B cell (primary cell): ENCODE results near the gene FAM184A. TPM values are rescaled to one million over a fixed set of nuclear protein-coding genes. Genes with fewer than 3 reads are reported as not detected.

Experiments
- ATAC-seq: fragments of 200-7000 bp; cut with Tn5 transposase; one replicate; pipeline ENCODE4 v1.10.0; 2021; ENCODE audit warnings: low read depth, mild to moderate bottlenecking, moderate number of reproducible peaks, moderate library complexity
- CTCF ChIA-PET: fragments of 350-600 bp; sonication (Branson Sonifier 250); formaldehyde crosslinking; loops from one replicate; lab custom pipeline; 2021; ENCODE audit warnings: antibody characterized with exemption, inconsistent platforms; lab: Charles Lee
- POLR2A ChIA-PET: fragments of 350-600 bp; sonication (Branson Sonifier 250); formaldehyde crosslinking; loops from one replicate; lab custom pipeline; 2021; ENCODE audit warnings: antibody characterized with exemption; lab: Charles Lee
- DNase-seq: peaks from one replicate; pipeline ENCODE4 v3.0.0; 2013
- H2AFZ ChIP-seq: 2 replicates; pipeline ENCODE4 v1.6.1; 2012; ENCODE audit warnings: mild to moderate bottlenecking, low read depth, low read length; ENCODE audit not compliant: insufficient read depth, poor library complexity, severe bottlenecking
- H3K27ac ChIP-seq, 2 donors: 1 replicate in 1 of 2; 2 replicates in 1 of 2; pipeline ENCODE4 v1.5.1; 2012 to 2013; ENCODE audit warnings: low read length in 2 of 2, mild to moderate bottlenecking in 2 of 2, moderate library complexity in 1 of 2
- H3K27me3 ChIP-seq, 4 experiments: fragments of 200-600 bp in 1 of 4; sonication (generic) in 1 of 4; replicated peaks in 1 of 4; 1 replicate in 2 of 4; 2 replicates in 2 of 4; pipeline versions ENCODE4 v1.6.1 to v1.7.0; 2013 to 2016; ENCODE audit warnings: low read length in 3 of 4, mild to moderate bottlenecking in 2 of 4, mixed read lengths in 1 of 4, moderate library complexity in 1 of 4; ENCODE audit not compliant: insufficient read depth in 4 of 4, control insufficient read depth in 3 of 4; ENCODE audit errors: control extremely low read depth in 1 of 4
- H3K36me3 ChIP-seq, 2 experiments: replicated peaks in 1 of 2; 1 replicate in 1 of 2; 2 replicates in 1 of 2; pipeline versions ENCODE4 v1.6.1 to v1.7.1; 2013; ENCODE audit warnings: low read length in 1 of 2; ENCODE audit not compliant: insufficient read depth in 2 of 2, control insufficient read depth in 1 of 2; ENCODE audit errors: control extremely low read depth in 1 of 2, extremely low read depth in 1 of 2
- H3K4me1 ChIP-seq, 2 donors: fragments of 200-600 bp in 1 of 2; sonication (generic) in 1 of 2; 1 replicate in 1 of 2; 2 replicates in 1 of 2; pipeline versions ENCODE4 v1.5.1 to v1.6.1; 2013 to 2017; ENCODE audit warnings: low read length in 2 of 2; ENCODE audit not compliant: control insufficient read depth in 2 of 2, insufficient read depth in 2 of 2
- H3K4me2 ChIP-seq: replicated peaks from 2 replicates; pipeline ENCODE3; 2012; ENCODE audit warnings: mild to moderate bottlenecking, low read depth, low read length; ENCODE audit not compliant: poor library complexity, severe bottlenecking
- H3K4me3 ChIP-seq, 5 experiments: fragments of 200-600 bp in 1 of 5; sonication (generic) in 1 of 5; 1 replicate in 3 of 5; 2 replicates in 2 of 5; pipeline versions ENCODE4 v1.5.1 to v1.7.0; 2011 to 2016; ENCODE audit warnings: low read length in 4 of 5, mild to moderate bottlenecking in 4 of 5, low read depth in 2 of 5, control low read depth in 1 of 5, moderate library complexity in 1 of 5; ENCODE audit not compliant: insufficient read depth in 1 of 5; ENCODE audit errors: control extremely low read depth in 1 of 5, extremely low read depth in 1 of 5
- H3K79me2 ChIP-seq: fragments of 200-600 bp; sonication (generic); one replicate; pipeline ENCODE4 v1.6.0; 2016; ENCODE audit warnings: low read length; ENCODE audit not compliant: control insufficient read depth, insufficient read depth
- H3K9ac ChIP-seq: fragments of 200-600 bp; sonication (generic); 2 replicates; pipeline ENCODE4 v1.6.1; 2017; ENCODE audit warnings: mild to moderate bottlenecking, low read length, moderate library complexity
- H3K9me3 ChIP-seq, 3 donors: one replicate each; pipeline versions ENCODE4 v1.6.1 to v1.7.1; 2013; ENCODE audit warnings: low read length in 2 of 3; ENCODE audit not compliant: control insufficient read depth in 2 of 3, insufficient read depth in 1 of 3; ENCODE audit errors: control extremely low read depth in 1 of 3
- H4K20me1 ChIP-seq: 2 replicates; pipeline ENCODE4 v1.6.0; 2012; ENCODE audit warnings: mild to moderate bottlenecking, low read length; ENCODE audit not compliant: insufficient read depth, control insufficient read depth, poor library complexity, severe bottlenecking
- H3K27ac Mint-ChIP-seq: one replicate; pipeline ENCODE4 v1.8.0; 2021; ENCODE audit warnings: mixed read lengths
- H3K27me3 Mint-ChIP-seq: one replicate; pipeline ENCODE4 v1.8.0; 2021; ENCODE audit warnings: mixed read lengths
- H3K4me1 Mint-ChIP-seq: one replicate; pipeline ENCODE4 v1.8.0; 2021; ENCODE audit warnings: mixed read lengths
- H3K4me3 Mint-ChIP-seq: one replicate; pipeline ENCODE4 v1.8.0; 2021; ENCODE audit warnings: mixed read lengths
- H3K9me3 Mint-ChIP-seq: one replicate; pipeline ENCODE4 v1.8.0; 2022; ENCODE audit warnings: mixed read lengths; ENCODE audit not compliant: insufficient read depth
- EZH2 ChIP-seq: IDR thresholded peaks from 2 replicates; pipeline ENCODE4 v1.6.1; 2012; ENCODE audit warnings: borderline replicate concordance, low read depth, mild to moderate bottlenecking, moderate library complexity, low read length; ENCODE audit not compliant: insufficient read depth, poor library complexity, severe bottlenecking
- WGBS: methylation state at CpG from one replicate; pipeline ENCODE4 v1.1.5; 2013; ENCODE audit warnings: missing lambda C conversion rate; ENCODE audit not compliant: insufficient coverage; 5-methylcytosine and 5-hydroxymethylcytosine counted together
- intact Hi-C: fragments of 100-400 bp; cut with micrococcal nuclease; formaldehyde crosslinking; loops from one replicate; pipeline ENCODE4 v1.10.0; 2022
- polyA plus RNA-seq: library from polyadenylated mRNA; depleted of rRNA; stranded (reverse); fragments of >200 nt; gene quantifications from 2 replicates; pipeline ENCODE4 v1.2.3, GENCODE V29; 2012
- total RNA-seq, 2 donors: library from RNA; stranded (reverse); fragments of 120-200 nt in 1 of 2; gene quantifications; 1 replicate in 1 of 2; 2 replicates in 1 of 2; pipeline versions ENCODE4 v1.2.3 to v1.2.4, GENCODE V29; 2013 to 2022
- TF ChIP-seq, protein P1 (sequence below): fragments of 200-600 bp; IDR thresholded peaks from one replicate; pipeline ENCODE4 v1.8.0; 2022; ENCODE audit warnings: antibody characterized with exemption, mild to moderate bottlenecking

Gene FAM184A
- total and polyA plus RNA-seq, 2 donors (not counting 1 experiment from before 2014, with no cell fraction given) = 0.07 to 0.54 TPM

DNA sequence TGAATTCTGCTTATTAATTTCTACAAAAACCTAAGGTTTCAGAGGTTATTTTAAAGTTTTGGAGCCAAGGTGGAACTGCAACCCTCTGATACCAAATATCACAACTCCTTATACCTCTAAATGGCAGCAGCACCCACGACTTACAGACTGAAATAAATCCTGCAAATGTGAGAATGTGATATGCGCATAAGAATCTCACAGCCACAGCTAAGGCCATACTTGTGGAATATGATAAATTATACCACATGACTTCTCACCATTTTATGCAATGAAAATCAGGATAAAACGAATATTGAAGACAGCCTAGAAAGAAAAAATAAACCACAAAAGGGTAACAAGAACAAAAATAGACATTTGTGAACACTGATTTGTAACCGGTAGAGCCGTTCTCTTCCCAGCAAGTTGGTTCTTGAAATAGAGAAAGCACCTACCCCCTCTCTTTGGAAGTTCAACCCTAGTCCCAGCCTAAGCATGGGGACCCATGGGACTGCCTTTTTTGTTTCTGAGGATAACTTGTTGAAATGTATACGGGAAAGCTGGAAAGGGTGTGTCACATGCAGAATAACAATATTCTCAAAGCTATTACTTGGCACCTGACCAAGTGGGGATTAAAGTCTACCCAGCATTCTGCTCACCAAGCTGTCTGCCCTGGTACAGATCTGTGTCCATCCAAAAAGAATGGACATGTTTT is 96.4 kb downstream of the FAM184A start:
- no peaks in the 10 kb centered on the region for H3K36me3 ChIP-seq
- Mint-ChIP-seq H3K4me1 (no peaks in the 10 kb centered on the region), H3K27me3 (no peaks in the 10 kb centered on the region), H3K27ac (no peak overlapping the region), H3K4me3 (no peak overlapping the region), H3K9me3 (no peaks in the 10 kb centered on the region)
- H3K4me2 ChIP-seq = no peak overlapping the region
- no CpG with 5 or more reads among the region's 6 CpGs for WGBS
- H3K79me2 ChIP-seq = no peaks in the 10 kb centered on the region
- H3K4me3 ChIP-seq = no peak overlapping the region
- H3K27ac ChIP-seq = no peak overlapping the region
- DNase-seq (no peak), ATAC-seq (no peak)
- ChIA-PET POLR2A (no interaction called here), CTCF (no interaction called here)
- no peak overlapping the region for H3K9ac ChIP-seq
- intact Hi-C loops = no loop called here
- H2AFZ ChIP-seq = no peak overlapping the region
- no peaks in the 10 kb centered on the region for H4K20me1 ChIP-seq
- H3K4me1 ChIP-seq = no peaks in the 10 kb centered on the region
- no peak for TF ChIP-seq EZH2
- TF ChIP-seq, protein P1, sequence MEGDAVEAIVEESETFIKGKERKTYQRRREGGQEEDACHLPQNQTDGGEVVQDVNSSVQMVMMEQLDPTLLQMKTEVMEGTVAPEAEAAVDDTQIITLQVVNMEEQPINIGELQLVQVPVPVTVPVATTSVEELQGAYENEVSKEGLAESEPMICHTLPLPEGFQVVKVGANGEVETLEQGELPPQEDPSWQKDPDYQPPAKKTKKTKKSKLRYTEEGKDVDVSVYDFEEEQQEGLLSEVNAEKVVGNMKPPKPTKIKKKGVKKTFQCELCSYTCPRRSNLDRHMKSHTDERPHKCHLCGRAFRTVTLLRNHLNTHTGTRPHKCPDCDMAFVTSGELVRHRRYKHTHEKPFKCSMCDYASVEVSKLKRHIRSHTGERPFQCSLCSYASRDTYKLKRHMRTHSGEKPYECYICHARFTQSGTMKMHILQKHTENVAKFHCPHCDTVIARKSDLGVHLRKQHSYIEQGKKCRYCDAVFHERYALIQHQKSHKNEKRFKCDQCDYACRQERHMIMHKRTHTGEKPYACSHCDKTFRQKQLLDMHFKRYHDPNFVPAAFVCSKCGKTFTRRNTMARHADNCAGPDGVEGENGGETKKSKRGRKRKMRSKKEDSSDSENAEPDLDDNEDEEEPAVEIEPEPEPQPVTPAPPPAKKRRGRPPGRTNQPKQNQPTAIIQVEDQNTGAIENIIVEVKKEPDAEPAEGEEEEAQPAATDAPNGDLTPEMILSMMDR = no peak
- no peaks in the 10 kb centered on the region for H3K27me3 ChIP-seq
- no peaks in the 10 kb centered on the region for H3K9me3 ChIP-seq

DNA sequence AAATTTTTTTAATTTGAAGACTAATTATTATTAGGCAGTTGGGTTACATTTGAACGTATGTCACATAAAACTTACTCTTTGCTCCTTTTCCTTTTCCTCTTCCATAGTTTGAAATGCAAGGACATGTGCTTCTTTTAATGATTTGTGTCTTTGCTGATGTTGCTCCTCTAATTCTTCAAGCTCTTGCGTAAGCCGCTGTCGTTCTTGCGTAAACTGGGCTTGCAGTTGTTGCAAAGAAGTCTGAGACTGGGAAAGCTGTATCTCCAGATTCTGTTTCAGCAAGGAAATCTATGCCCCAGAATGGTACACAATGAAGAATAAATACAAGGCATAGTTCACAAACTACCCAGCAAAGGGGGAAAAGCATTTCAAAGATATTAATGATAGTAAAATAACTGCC is 98.4 kb downstream of the FAM184A start:
- ATAC-seq (no peak), DNase-seq (no peak)
- Mint-ChIP-seq H3K4me3 (no peak overlapping the region), H3K9me3 (no peaks in the 10 kb centered on the region), H3K27me3 (no peaks in the 10 kb centered on the region), H3K4me1 (no peaks in the 10 kb centered on the region), H3K27ac (no peak overlapping the region)
- TF ChIP-seq EZH2 = no peak
- TF ChIP-seq, protein P1 = no peak
- POLR2A ChIA-PET = no interaction called here
- H4K20me1 ChIP-seq = no peaks in the 10 kb centered on the region
- no peak overlapping the region for H3K4me2 ChIP-seq
- no peaks in the 10 kb centered on the region for H3K79me2 ChIP-seq
- CTCF ChIA-PET = no interaction called here
- no peak overlapping the region for H3K4me3 ChIP-seq
- H2AFZ ChIP-seq = no peak overlapping the region
- H3K4me1 ChIP-seq = no peaks in the 10 kb centered on the region
- H3K36me3 ChIP-seq = no peaks in the 10 kb centered on the region
- no CpG with 5 or more reads among the region's 5 CpGs for WGBS
- intact Hi-C loops = no loop called here
- no peaks in the 10 kb centered on the region for H3K27me3 ChIP-seq
- no peak overlapping the region for H3K27ac ChIP-seq
- H3K9me3 ChIP-seq = no peaks in the 10 kb centered on the region
- H3K9ac ChIP-seq = no peak overlapping the region
